Erythroblast (primary cell): ENCODE measurements around the gene KCNF1.

Experiments used
- GATA1 ChIP-seq: IDR thresholded peaks from 2 replicates; pipeline ENCODE4 v1.6.1; 2011; ENCODE audit warnings: low read depth, mild to moderate bottlenecking, control low read depth, low read length, moderate library complexity
- POLR2A ChIP-seq: IDR thresholded peaks from 2 replicates; pipeline ENCODE4 v1.6.1; 2011; ENCODE audit warnings: mild to moderate bottlenecking, low read length

DNA sequence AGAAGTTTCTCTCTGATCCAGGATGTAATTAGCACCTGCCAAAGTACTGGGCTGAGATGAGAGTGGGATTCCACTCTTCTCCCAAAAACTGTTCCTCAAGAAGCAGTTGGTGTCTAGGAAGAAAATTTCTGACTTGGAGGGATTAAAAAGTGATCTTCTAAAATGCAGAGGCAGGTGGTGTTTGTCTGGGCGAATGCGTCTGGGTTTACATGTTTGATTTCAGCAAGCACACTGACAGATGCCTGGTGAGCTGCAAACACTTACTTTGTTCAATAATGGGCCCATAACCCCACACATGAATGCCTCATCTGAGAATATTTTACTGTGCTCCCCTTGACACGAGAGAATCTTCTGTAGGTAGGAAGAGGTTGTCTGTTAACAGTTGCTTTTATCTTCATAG, 24.3 kb upstream of the KCNF1 start:
- TF ChIP-seq POLR2A (no peak), GATA1 (no peak)
